ENCODE data around the gene PDIA5. TPM values are rescaled to one million over a fixed set of nuclear protein-coding genes. Genes with fewer than 3 reads are reported as not detected.

PDIA5 gene
- total and polyA plus RNA-seq, 9 donors: 11.2 to 58.3 (median 24.3) TPM

DNA sequence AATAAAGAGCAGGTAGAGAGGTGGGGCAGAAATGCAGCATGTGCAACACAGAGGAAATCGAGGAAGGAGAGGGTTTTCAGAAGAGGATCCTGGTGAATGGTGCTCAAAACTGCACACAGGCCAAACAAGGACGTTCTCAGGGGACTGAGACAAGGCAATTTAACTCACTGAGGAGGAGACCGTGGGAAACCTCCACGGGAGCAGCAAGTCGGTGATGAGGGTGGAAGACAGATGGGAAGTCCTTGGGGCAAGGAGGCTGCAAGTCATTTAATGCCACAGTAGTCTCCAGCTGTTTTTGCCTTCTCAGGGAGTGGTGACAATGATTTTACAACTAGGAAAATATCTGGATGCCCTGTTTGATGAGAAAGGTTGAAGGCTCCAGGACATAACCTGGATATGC, 11.5 kb upstream of the PDIA5 start:
- Histone ChIP-seq H3K36me3 (no peaks in the 10 kb centered on the region), H3K27ac (no peak overlapping the region), H3K4me1 (ENCODE audit: insufficient read depth) (peaks cover 1% of the 10 kb centered on the region), H3K27me3 (no peaks in the 10 kb centered on the region), H3K4me3 (no peak overlapping the region), H3K9me3 (no peaks in the 10 kb centered on the region)
- intact Hi-C loops (cut with DNase I): no loop called here
- 54 to 61% (median 58%) methylated on average over 5 of the region's 5 CpGs for WGBS, 3 donors
- no peak for TF ChIP-seq POLR2A (IDR thresholded peaks at IDR 0.05)
- no peak for TF ChIP-seq EP300 (IDR thresholded peaks at IDR 0.05)
- TF ChIP-seq CTCF (IDR thresholded peaks at IDR 0.05): no peak
- no peak for DNase-seq

DNA sequence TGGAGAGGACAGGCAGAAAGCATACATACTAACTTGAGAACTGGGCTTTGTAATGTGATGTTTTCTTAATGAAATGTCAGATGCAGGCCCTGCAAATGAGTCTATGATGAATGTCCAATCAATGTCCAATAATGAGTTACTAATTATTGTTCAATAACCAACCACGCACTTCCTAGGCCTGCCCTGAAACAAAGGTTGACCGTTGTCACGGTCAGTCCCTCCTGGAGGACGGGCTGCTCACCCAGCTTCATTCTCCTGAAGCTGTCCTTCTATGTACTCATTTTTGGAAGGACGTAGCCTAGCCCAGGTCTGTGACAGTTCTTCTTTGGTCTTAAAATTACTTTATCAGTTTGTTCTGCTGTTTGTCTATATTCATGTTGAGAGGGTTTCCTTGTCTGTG, 8.3 kb upstream of the PDIA5 start:
- DNase-seq: no peak
- Histone ChIP-seq H3K4me1 (ENCODE audit: insufficient read depth) (peaks cover 1% of the 10 kb centered on the region), H3K4me3 (no peak overlapping the region), H3K27me3 (no peaks in the 10 kb centered on the region), H3K9me3 (no peaks in the 10 kb centered on the region), H3K36me3 (no peaks in the 10 kb centered on the region), H3K27ac (no peak overlapping the region)
- WGBS, 3 donors: 87 to 94% (median 90%) methylated on average over 5 of the region's 5 CpGs
- intact Hi-C loops (cut with DNase I): no loop called here
- no peak for TF ChIP-seq EP300 (IDR thresholded peaks at IDR 0.05)
- no peak for TF ChIP-seq POLR2A (IDR thresholded peaks at IDR 0.05)
- no peak for TF ChIP-seq CTCF (IDR thresholded peaks at IDR 0.05)

DNA sequence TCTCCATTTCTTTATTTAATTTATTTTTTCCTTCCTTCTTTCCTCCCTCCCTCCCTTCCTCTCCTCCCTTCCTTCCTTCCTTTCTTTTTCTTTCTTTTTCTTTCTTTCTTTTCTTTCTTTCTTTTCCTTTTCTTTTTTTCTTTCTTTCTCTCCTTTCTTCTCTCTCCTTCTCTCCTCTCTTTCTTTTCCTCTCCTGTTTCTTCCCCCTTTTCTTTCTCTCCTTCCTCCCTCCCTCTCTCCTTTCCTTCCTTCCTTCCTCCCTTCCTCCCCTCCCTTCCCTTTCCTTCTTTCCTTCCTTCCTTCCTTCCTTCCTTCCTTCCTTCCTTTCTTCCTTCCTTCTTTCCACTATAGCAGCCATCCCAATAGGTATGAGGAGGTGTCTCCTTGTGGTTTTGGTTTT, 6.8 kb upstream of the PDIA5 start:
- H3K27ac ChIP-seq: no peak overlapping the region
- H3K4me1 ChIP-seq (ENCODE audit: insufficient read depth): peaks cover 1% of the 10 kb centered on the region
- no peak for DNase-seq
- H3K4me3 ChIP-seq: no peak overlapping the region
- H3K27me3 ChIP-seq: no peaks in the 10 kb centered on the region
- intact Hi-C loops (cut with DNase I): no loop called here
- no peaks in the 10 kb centered on the region for H3K9me3 ChIP-seq
- no peaks in the 10 kb centered on the region for H3K36me3 ChIP-seq
- no peak for TF ChIP-seq EP300 (IDR thresholded peaks at IDR 0.05)
- TF ChIP-seq POLR2A (IDR thresholded peaks at IDR 0.05): no peak
- no peak for TF ChIP-seq CTCF (IDR thresholded peaks at IDR 0.05)

- TF ChIP-seq EP300 (IDR thresholded peaks at IDR 0.05): no peak
- no peak for TF ChIP-seq POLR2A (IDR thresholded peaks at IDR 0.05)
- no peak for TF ChIP-seq CTCF (IDR thresholded peaks at IDR 0.05)
- intact Hi-C loops (cut with DNase I): no loop called here
- Histone ChIP-seq H3K27ac (no peak overlapping the region), H3K36me3 (no peaks in the 10 kb centered on the region), H3K9me3 (no peaks in the 10 kb centered on the region), H3K27me3 (no peaks in the 10 kb centered on the region), H3K4me3 (no peak overlapping the region), H3K4me1 (ENCODE audit: insufficient read depth) (no peaks in the 10 kb centered on the region)
- no peak for DNase-seq
- 78 to 82% (median 79%) methylated on average over 7 of the region's 7 CpGs for WGBS, 3 donors
Measured at GRCh38 chr3:123061856-123062255, 5.0 kb upstream of the PDIA5 start.

DNA sequence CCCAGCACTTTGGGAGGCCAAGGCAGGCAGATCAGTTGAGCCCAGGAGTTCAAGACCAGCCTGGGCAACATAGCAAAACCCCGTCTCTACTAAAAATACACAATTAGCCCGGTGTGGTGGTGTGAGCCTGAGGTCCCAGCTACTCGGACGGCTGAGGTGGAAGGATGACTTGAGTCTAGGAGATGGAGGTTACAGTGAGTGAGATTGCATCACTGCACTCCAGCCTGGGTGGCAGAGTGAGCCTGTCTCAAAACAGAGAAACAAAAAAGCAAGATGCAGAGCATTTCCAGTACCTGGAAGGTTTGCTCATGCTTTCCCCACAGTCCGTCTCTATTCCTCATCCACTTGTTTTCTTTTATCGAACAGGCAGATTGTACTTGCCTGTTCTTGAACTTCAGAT, 3.8 kb upstream of the PDIA5 start:
- H3K4me1 ChIP-seq (ENCODE audit: insufficient read depth): peaks cover 2% of the 10 kb centered on the region
- no peaks in the 10 kb centered on the region for H3K36me3 ChIP-seq
- H3K4me3 ChIP-seq: no peak overlapping the region
- WGBS, 3 donors: 82 to 84% (median 83%) methylated on average over 6 of the region's 6 CpGs
- intact Hi-C loops (cut with DNase I): no loop called here
- no peaks in the 10 kb centered on the region for H3K9me3 ChIP-seq
- H3K27ac ChIP-seq: no peak overlapping the region
- DNase-seq: no peak
- no peaks in the 10 kb centered on the region for H3K27me3 ChIP-seq
- TF ChIP-seq POLR2A (IDR thresholded peaks at IDR 0.05) (no peak), CTCF (IDR thresholded peaks at IDR 0.05) (no peak), EP300 (IDR thresholded peaks at IDR 0.05) (no peak)
